Mesothelial cell of epicardium (in vitro differentiated cells): Measurements from ENCODE around the gene MLLT1. TPM values are rescaled to one million over a fixed set of nuclear protein-coding genes. Genes with fewer than 3 reads are reported as not detected.
"Not testable (repeated sequence)": the region's sequence is repeated elsewhere in the genome, so short reads cannot be mapped to it uniquely, and the experiment has no call there.

Experiments used
- DNase-seq, 2 experiments: peaks; one replicate each; pipeline ENCODE4 v3.0.0; 2021; ENCODE audit warnings: low spot score in 2 of 2; ENCODE audit not compliant: unreplicated experiment in 2 of 2
- H3K27ac Mint-ChIP-seq: 2 replicates; pipeline ENCODE4 v1.8.0; 2021; ENCODE audit warnings: mixed read lengths
- H3K27me3 Mint-ChIP-seq: 2 replicates; pipeline ENCODE4 v1.8.0; 2021; ENCODE audit warnings: low read depth, mixed read lengths
- H3K36me3 Mint-ChIP-seq: 2 replicates; pipeline ENCODE4 v1.8.0; 2021; ENCODE audit warnings: mixed read lengths
- H3K4me1 Mint-ChIP-seq: 2 replicates; pipeline ENCODE4 v1.8.0; 2021; ENCODE audit warnings: mixed read lengths
- H3K4me3 Mint-ChIP-seq: 2 replicates; pipeline ENCODE4 v1.8.0; 2021; ENCODE audit warnings: mild to moderate bottlenecking, moderate library complexity, mixed read lengths
- H3K9me3 Mint-ChIP-seq: 2 replicates; pipeline ENCODE4 v1.8.0; 2021; ENCODE audit warnings: mixed read lengths
- total RNA-seq: library from RNA; stranded (reverse); gene quantifications from 3 replicates; pipeline ENCODE4 v1.2.1, GENCODE V29; 2021
- TF ChIP-seq, protein P1 (sequence below): fragments of 200-600 bp; sonication (generic); IDR thresholded peaks from one replicate; pipeline ENCODE4 v1.5.0; 2021; ENCODE audit warnings: antibody characterized with exemption; ENCODE audit not compliant: unreplicated experiment

Gene MLLT1
- total RNA-seq, 1 donor from 2014 or later: 93.1 TPM

GRCh38 chr19:6297202-6297601, 17.4 kb upstream of the MLLT1 start:
- no peak overlapping the region for H3K4me3 Mint-ChIP-seq
- TF ChIP-seq, protein P1, sequence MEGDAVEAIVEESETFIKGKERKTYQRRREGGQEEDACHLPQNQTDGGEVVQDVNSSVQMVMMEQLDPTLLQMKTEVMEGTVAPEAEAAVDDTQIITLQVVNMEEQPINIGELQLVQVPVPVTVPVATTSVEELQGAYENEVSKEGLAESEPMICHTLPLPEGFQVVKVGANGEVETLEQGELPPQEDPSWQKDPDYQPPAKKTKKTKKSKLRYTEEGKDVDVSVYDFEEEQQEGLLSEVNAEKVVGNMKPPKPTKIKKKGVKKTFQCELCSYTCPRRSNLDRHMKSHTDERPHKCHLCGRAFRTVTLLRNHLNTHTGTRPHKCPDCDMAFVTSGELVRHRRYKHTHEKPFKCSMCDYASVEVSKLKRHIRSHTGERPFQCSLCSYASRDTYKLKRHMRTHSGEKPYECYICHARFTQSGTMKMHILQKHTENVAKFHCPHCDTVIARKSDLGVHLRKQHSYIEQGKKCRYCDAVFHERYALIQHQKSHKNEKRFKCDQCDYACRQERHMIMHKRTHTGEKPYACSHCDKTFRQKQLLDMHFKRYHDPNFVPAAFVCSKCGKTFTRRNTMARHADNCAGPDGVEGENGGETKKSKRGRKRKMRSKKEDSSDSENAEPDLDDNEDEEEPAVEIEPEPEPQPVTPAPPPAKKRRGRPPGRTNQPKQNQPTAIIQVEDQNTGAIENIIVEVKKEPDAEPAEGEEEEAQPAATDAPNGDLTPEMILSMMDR: no peak
- peaks cover 3% of the 10 kb centered on the region for H3K36me3 Mint-ChIP-seq
- DNase-seq: no peak
- H3K27ac Mint-ChIP-seq: no peak overlapping the region
- H3K27me3 Mint-ChIP-seq: no peaks in the 10 kb centered on the region
- H3K9me3 Mint-ChIP-seq: peaks cover 25% of the 10 kb centered on the region
- H3K4me1 Mint-ChIP-seq: no peaks in the 10 kb centered on the region

GRCh38 chr19:6292006-6292405, 12.2 kb upstream of the MLLT1 start:
- TF ChIP-seq, protein P1: no peak
- H3K36me3 Mint-ChIP-seq: peaks cover 6% of the 10 kb centered on the region
- no peaks in the 10 kb centered on the region for H3K4me1 Mint-ChIP-seq
- no peaks in the 10 kb centered on the region for H3K27me3 Mint-ChIP-seq
- no peak for DNase-seq
- H3K4me3 Mint-ChIP-seq: no peak overlapping the region
- no peak overlapping the region for H3K27ac Mint-ChIP-seq
- H3K9me3 Mint-ChIP-seq: peaks cover 48% of the 10 kb centered on the region

DNA sequence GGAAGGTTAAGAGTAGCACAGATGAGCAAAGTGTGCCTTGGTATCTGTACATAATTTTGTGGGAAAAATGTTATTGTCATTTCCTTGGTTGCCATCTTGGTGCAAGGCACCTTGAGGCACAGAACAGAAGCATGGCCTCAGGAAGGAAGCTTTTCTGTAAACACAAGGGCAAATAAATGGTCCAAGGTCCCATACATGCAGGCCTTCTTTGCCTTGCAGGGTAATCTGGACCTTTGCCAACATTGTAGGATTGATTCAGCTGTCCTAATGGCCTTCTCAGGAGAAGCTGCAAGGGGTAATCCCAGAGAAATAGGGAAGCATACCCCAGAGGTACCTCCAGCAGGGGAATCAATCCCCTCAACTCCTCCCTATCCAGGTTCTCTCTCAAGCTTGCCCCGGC, 9.0 kb upstream of the MLLT1 start:
- H3K27me3 Mint-ChIP-seq: no peaks in the 10 kb centered on the region
- TF ChIP-seq, protein P1: no peak
- no peak for DNase-seq
- no peak overlapping the region for H3K27ac Mint-ChIP-seq
- no peak overlapping the region for H3K4me3 Mint-ChIP-seq
- H3K4me1 Mint-ChIP-seq: no peaks in the 10 kb centered on the region
- peaks cover 32% of the 10 kb centered on the region for H3K9me3 Mint-ChIP-seq
- peaks cover 4% of the 10 kb centered on the region for H3K36me3 Mint-ChIP-seq

GRCh38 chr19:6287269-6287885, 7.6 kb upstream of the MLLT1 start:
- H3K9me3 Mint-ChIP-seq: peaks cover 28% of the 10 kb centered on the region
- TF ChIP-seq, protein P1: no peak
- peaks cover 4% of the 10 kb centered on the region for H3K36me3 Mint-ChIP-seq
- H3K4me3 Mint-ChIP-seq: no peak overlapping the region
- no peaks in the 10 kb centered on the region for H3K4me1 Mint-ChIP-seq
- no peak overlapping the region for H3K27ac Mint-ChIP-seq
- H3K27me3 Mint-ChIP-seq: no peaks in the 10 kb centered on the region
- no peak for DNase-seq

DNA sequence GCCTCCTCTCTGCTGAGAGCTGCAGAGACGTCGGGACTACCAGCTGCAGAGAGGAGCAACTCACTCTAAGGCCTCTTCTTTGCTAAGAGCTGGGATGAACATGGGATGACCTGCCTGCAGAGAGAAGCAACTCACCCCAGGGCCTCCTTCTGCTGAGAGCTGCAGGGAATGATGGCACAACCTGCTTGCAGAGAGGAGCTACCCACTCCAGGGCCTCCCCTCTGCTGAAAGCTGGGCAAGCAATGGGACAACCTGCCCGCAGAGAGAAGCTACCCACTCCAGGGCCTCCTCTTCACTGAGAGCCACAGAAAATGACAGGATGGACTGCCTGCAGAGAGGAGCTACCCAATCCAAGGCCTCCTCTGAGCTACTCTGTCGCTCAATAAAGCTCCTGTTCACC, 6.9 kb upstream of the MLLT1 start:
- no peak for DNase-seq
- peaks cover 1% of the 10 kb centered on the region for H3K36me3 Mint-ChIP-seq
- no peak overlapping the region for H3K4me3 Mint-ChIP-seq
- H3K27me3 Mint-ChIP-seq: no peaks in the 10 kb centered on the region
- TF ChIP-seq, protein P1: no peak
- H3K4me1 Mint-ChIP-seq: no peaks in the 10 kb centered on the region
- H3K9me3 Mint-ChIP-seq: peaks cover 30% of the 10 kb centered on the region
- H3K27ac Mint-ChIP-seq: no peak overlapping the region

DNA sequence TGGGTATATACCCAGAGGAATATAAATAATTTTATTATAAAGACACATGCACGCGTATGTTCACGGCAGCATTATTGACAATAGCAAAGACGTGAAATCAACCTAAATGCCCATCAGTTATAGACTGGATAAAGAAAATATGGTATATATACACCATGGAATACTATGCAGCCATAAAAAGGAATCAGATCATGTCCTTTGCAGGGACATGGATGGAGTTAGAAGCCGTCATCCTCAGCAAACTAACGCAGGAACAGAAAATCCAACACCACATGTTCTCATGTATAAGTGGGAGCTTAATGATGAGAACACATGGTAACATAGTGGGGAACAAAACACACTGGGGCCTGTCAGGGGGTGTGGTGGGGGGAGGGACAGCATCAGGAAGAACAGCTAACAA, 2.6 kb upstream of the MLLT1 start:
- not testable (repeated sequence) for H3K27me3 Mint-ChIP-seq, DNase-seq, H3K9me3 Mint-ChIP-seq, H3K36me3 Mint-ChIP-seq, H3K27ac Mint-ChIP-seq, H3K4me3 Mint-ChIP-seq
- peaks cover 16% of the 10 kb centered on the region for H3K4me1 Mint-ChIP-seq
